GM19193 (cell line): ENCODE measurements around the gene AMPH.

ENCODE experiments used
- POLR2A ChIP-seq: IDR thresholded peaks from 4 replicates; pipeline ENCODE4 v1.6.1; 2011; ENCODE audit not compliant: insufficient read depth, insufficient read length; ENCODE audit errors: extremely low read depth

AMPH gene

GRCh38 chr7:38425509-38425908 lies 205.7 kb downstream of the AMPH start:
- no peak for TF ChIP-seq POLR2A

DNA sequence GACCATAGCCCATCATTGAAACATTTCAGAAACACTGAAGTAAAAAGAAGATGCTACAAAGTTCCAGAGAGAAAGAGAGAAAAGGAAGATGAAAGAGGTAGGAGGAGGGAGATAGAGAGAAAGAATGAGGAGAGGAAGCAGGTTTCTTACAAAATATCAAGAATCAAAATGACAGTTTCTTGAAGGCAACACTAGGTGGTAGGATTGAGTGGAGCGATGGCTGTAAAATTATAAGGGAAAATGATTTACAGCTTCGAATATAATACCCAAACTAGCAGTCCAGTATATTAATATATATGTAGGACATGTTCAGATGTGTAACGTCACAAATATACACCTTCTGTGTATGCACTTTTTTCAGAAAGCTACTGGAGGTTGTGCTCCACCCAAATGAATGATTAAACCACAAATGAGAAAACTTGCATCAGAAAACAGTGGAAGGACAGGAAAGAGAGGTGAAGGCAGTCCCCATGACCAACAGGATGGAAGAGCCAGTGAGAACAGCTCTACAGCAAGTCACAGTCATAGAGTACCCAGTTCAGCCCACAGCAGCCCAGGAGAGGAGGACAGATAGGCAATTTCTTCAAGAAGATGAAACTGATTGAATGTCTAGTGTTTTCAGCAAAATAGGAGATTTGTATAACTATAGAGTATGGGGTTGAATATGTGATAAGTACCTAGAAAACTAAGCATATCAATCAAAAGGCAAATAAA lies 206.3 kb downstream of the AMPH start:
- TF ChIP-seq POLR2A = no peak

DNA sequence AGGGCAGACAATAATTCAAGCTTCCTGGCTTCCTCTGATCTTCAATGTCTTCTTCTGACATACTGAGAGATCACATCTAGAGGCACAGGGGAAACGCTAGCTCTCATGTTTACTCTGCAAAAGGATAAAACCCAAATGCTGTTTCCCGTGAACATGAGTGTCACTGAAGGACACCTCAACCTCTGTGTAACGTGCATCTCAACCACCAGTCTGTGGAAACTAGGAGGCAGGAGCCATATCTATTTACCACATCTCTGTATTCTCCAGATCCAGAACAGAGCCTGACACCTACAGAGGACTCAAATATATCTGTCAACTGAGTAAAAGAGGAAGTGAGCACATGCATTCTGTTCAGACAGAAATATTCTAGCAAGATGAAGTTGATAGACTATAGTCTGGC lies 217.4 kb downstream of the AMPH start:
- TF ChIP-seq POLR2A = no peak

DNA sequence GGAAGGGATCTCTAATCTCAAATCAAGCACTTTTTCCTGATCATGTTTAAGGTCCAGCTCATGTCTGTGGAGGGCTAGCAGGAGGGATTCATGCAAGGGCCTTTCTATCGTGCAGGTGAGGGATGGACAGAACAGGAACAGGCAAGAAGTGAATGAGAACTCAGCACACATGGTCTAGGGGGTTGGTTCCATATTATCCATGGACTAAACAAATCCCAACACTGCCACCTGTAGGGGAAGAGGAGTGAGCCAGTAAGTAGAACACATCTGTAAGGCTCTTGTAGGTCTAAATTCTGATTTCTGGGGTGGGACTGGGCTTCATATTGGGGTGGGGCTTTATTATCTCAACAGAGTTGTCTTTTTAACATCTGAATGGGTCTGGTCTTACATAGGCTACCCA lies 219.8 kb downstream of the AMPH start:
- TF ChIP-seq POLR2A = no peak

DNA sequence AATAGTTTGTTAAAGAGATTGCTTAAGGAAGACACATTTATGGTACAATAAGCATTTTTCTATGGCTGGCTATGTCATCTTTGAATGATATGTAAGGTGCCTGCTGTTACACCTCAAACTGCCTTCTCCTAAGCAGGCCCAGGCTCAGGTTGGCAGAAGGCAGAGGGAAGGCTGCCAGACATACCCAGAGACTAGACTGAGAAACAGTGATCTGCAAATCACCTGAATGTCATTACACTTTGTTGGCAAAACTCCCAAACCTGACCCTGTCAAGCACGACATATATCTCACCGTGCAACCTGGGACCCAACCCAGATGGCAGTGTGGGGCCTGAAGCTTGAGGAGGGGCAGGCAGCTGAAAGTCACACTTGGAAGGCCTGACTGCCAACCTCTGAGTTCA lies 221.1 kb downstream of the AMPH start:
- TF ChIP-seq POLR2A = no peak

DNA sequence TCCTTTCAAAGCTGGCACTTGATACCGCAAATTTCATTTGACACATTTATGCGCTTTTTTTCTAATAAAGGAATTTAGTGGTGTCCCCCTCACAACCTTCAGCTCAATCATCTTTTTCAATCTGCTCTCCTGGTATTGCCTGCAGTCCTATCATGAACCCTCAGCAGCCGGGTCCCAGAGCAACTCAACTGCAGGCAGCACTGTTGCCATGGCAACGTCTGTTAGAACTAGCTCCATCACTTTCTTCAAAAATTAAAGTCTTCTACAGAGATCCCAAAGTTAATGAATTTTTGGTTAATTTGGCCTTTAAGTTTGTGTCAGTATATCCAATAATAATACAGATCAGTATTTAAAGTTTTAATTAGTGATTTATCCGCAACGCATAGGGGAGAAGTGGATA lies 221.6 kb downstream of the AMPH start:
- no peak for TF ChIP-seq POLR2A

- TF ChIP-seq POLR2A = no peak
These were observed 232.3 kb downstream of the AMPH start for GRCh38 chr7:38398725-38399321.

DNA sequence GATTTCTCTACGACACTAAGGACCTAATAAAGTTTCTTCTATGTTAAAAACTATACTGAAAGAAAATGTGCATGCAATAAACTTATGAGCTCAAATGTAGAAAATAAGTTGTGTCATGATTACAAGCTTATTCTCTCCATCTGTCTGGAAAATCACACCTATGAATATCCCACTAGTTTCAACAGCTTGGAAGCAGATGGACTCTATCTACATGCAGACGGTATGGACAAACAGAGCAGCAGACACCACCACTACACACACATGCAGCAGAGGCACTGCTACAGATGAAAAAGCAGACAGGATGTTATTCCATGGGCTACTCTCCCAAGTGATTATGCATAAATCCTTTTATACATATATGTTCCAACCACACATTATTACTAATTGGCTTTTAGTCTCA lies 234.3 kb downstream of the AMPH start:
- no peak for TF ChIP-seq POLR2A

DNA sequence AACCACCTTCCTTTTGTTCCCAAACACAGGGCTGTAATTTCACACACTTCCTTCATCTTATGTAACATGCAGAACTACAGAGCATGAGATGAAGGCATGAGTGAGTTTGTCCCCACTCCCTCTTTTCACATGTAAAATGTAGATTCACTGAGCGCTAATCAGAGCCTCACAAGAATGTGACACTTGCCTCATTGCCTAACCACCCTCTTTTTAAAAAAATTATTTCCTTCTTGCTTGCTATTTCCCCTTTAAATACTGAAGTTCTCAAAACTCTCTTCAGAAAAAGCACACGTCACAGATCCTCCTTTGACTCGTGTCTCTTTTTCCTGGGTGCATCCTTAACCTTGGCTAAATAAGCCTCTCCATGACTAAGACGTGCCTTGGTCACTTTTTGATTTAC lies 236.5 kb downstream of the AMPH start:
- TF ChIP-seq POLR2A = no peak

GRCh38 chr7:38393874-38394273 lies 237.3 kb downstream of the AMPH start:
- no peak for TF ChIP-seq POLR2A

DNA sequence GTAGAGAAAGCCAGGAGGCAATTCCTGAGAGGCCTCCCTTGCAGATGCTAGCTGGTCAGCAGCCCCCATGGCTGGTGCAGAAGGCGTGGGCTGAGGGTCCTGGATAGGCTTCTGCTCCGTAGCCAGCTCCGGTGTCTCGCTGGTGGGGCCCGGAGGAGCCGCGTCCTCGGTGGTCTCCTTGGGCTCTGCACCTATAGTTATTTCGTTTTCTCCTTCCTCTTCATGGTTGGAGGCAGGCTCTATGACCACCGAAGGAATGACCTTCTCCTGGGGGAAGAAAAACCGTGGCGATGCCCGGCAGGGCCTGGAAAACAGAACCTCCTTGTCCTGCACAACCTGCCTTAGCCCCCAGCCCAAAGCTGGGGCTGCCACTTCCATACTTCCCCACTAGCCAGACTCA lies 239.4 kb downstream of the AMPH start:
- TF ChIP-seq POLR2A = no peak

- no peak for TF ChIP-seq POLR2A
These were observed 245.5 kb downstream of the AMPH start for GRCh38 chr7:38385682-38386081.

DNA sequence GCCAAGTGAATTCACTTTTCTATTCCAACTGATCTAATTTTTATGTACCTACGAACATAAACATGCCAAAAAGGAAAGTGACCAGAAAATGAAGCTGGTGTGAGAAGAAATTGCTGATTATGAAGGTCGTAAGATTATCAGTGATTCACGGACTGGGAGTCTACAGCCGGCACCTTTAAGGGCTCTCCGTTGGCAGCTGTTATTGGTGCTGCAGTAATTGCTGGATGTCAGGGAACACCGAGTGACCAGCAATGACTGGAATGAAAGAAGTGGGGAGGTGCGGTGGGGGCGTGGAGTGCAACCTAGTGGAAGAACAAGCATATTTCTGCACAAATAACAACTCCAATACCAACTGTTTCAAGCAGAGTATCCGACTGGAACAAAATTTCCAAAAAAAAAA lies 247.9 kb downstream of the AMPH start:
- TF ChIP-seq POLR2A = no peak

DNA sequence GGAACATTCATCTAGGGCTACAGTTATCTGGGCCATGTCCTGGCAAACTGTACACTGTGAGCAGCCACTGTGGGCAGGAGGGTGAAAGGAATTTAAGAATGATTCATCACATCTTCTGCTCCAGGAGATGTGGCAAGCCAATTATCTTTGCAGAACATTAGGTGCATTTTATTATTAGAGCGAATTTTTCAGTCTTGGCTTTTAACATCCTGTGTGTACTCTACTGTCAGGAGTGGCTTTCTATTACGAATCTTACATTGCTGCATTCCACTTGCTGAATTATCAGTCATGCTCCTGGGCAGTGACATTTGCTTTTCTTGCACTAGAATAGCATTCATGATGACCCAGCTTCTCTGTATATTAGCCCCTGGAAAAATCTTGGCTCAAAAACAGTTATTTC lies 248.5 kb downstream of the AMPH start:
- no peak for TF ChIP-seq POLR2A

- TF ChIP-seq POLR2A = no peak
These were observed 255.7 kb downstream of the AMPH start for GRCh38 chr7:38375453-38375852.

DNA sequence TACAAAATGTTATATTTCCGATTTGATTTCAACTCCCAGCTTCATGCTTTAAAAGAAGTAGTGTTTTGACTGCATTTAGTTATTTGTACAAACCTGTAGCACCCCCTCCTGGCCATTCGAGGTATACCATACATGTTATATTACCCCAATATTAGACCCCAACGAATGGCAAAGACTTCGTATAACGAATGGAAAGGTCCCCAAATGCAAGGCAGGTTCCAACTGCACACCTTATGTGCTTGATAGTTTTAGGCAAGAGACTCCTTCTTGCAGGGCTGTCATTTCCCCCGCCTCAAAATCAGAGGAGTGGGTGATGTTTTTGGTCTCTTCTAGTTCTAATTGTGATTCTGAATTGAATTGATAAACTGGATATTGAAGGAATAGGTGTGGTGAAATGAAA lies 256.7 kb downstream of the AMPH start:
- no peak for TF ChIP-seq POLR2A

GRCh38 chr7:38373155-38373554 lies 258.0 kb downstream of the AMPH start:
- TF ChIP-seq POLR2A = no peak

GRCh38 chr7:38372290-38372689 lies 258.9 kb downstream of the AMPH start:
- no peak for TF ChIP-seq POLR2A
